ENCODE results near the gene TNFRSF21.
"Not testable (repeated sequence)": the region's sequence is repeated elsewhere in the genome, so short reads cannot be mapped to it uniquely, and the experiment has no call there.

Gene TNFRSF21

GRCh38 chr6:47230579-47230978, 79.1 kb downstream of the TNFRSF21 start:
- H3K9me3 ChIP-seq = no peaks in the 10 kb centered on the region
- H3K27me3 ChIP-seq (ENCODE audit: low read depth) = no peaks in the 10 kb centered on the region
- H3K4me1 ChIP-seq = no peaks in the 10 kb centered on the region
- no peak for DNase-seq (ENCODE audit: low spot score in 2 of 2)
- no peak overlapping the region for H3K4me3 ChIP-seq
- no peaks in the 10 kb centered on the region for H3K36me3 ChIP-seq (replicated peaks)
- in situ Hi-C loops (cut with MboI; ENCODE audit: low sequenced_read_pairs) = no loop called here

GRCh38 chr6:47229255-47229654, 80.5 kb downstream of the TNFRSF21 start:
- no peak for DNase-seq (ENCODE audit: low spot score in 2 of 2)
- Histone ChIP-seq H3K27me3 (ENCODE audit: low read depth) (no peaks in the 10 kb centered on the region), H3K9me3 (no peaks in the 10 kb centered on the region), H3K4me1 (no peaks in the 10 kb centered on the region), H3K36me3 (replicated peaks) (no peaks in the 10 kb centered on the region), H3K4me3 (no peak overlapping the region)
- in situ Hi-C loops (cut with MboI; ENCODE audit: low sequenced_read_pairs) = no loop called here

DNA sequence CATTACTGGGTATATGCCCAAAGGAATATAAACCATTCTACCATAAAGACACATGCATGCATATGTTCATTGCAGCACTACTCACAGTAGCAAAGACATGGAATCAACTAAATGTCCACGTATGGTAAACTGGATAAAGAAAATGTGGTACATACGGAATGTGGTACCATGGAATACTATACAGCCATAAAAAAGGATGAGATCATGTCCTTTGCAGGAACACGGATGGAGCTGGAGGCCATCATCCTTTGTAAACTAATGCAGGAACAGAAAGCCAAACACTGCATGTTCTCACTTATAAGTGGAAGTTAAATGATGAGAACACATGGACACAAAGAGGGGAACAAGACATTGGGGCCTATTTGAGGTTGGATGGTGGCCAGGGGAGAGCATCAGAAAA, 81.6 kb downstream of the TNFRSF21 start:
- H3K4me1 ChIP-seq; DNase-seq (ENCODE audit: low spot score in 2 of 2); H3K36me3 ChIP-seq (replicated peaks); H3K9me3 ChIP-seq; H3K4me3 ChIP-seq; H3K27me3 ChIP-seq (ENCODE audit: low read depth); in situ Hi-C loops (cut with MboI; ENCODE audit: low sequenced_read_pairs): not testable (repeated sequence)

- DNase-seq (ENCODE audit: low spot score in 2 of 2); H3K4me3 ChIP-seq; H3K4me1 ChIP-seq; in situ Hi-C loops (cut with MboI; ENCODE audit: low sequenced_read_pairs); H3K27me3 ChIP-seq (ENCODE audit: low read depth); H3K36me3 ChIP-seq (replicated peaks); H3K9me3 ChIP-seq: not testable (repeated sequence)
These were observed 86.5 kb downstream of the TNFRSF21 start for GRCh38 chr6:47223251-47223650.

- in situ Hi-C loops (cut with MboI; ENCODE audit: low sequenced_read_pairs) = no loop called here
- Histone ChIP-seq H3K4me3 (no peak overlapping the region), H3K27me3 (ENCODE audit: low read depth) (no peaks in the 10 kb centered on the region), H3K4me1 (no peaks in the 10 kb centered on the region; the same call in 1 of the 2 replicates), H3K36me3 (replicated peaks) (no peaks in the 10 kb centered on the region), H3K9me3 (no peaks in the 10 kb centered on the region)
- peak; percentile 42 to 82 for DNase-seq (ENCODE audit: low spot score in 2 of 2)
These were observed 88.1 kb downstream of the TNFRSF21 start for GRCh38 chr6:47221565-47221964.

DNA sequence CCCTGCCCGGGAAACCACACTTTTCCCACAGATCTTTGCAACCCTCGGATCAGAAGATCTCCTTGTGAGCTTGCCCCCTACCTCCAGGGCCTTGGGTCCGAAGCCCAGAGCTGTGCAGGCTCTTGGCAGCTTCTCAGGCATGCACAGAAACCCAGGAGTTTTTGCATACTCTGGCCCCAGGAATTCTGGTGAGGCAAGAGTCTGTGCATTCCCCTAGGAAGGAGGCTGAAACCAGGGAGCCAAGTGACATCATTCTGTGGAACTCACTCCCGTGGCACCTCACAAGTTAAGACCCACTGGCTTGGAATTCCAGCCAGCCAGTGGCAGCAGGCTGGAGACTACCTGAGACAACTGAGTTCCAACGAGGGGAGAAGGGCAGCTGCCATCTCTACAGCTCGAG, 100.1 kb downstream of the TNFRSF21 start:
- in situ Hi-C loops (cut with MboI; ENCODE audit: low sequenced_read_pairs) = no loop called here
- no peaks in the 10 kb centered on the region for H3K36me3 ChIP-seq (replicated peaks)
- DNase-seq (ENCODE audit: low spot score in 2 of 2) = no peak
- no peak overlapping the region for H3K4me3 ChIP-seq
- no peaks in the 10 kb centered on the region for H3K27me3 ChIP-seq (ENCODE audit: low read depth)
- no peaks in the 10 kb centered on the region for H3K9me3 ChIP-seq
- H3K4me1 ChIP-seq = no peaks in the 10 kb centered on the region

DNA sequence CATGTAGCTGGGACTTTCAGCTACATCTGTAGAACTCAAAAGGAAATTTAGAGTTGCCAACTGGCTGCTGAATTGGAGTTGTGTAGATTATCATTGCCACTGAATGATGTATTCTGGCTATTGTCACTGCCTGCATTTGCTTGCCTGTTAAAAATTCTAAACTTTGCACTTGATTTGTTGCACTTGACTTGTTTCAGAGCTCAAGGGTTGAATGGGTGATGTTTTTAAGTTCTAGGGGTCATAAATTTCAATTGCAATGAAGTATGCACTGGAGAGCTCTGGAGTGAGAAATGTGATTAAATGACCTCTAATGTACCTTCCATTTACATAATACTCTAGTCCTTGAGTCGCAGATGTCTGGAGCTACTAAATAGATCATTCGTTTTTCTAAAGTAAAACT, 102.4 kb downstream of the TNFRSF21 start:
- in situ Hi-C loops (cut with MboI; ENCODE audit: low sequenced_read_pairs) = no loop called here
- no peak for DNase-seq (ENCODE audit: low spot score in 2 of 2)

GRCh38 chr6:47206626-47207025, 103.1 kb downstream of the TNFRSF21 start:
- in situ Hi-C loops (cut with MboI; ENCODE audit: low sequenced_read_pairs) = no loop called here
- no peaks in the 10 kb centered on the region for H3K4me1 ChIP-seq
- DNase-seq (ENCODE audit: low spot score in 2 of 2) = no peak
- no peak overlapping the region for H3K4me3 ChIP-seq
- H3K27me3 ChIP-seq (ENCODE audit: low read depth) = no peaks in the 10 kb centered on the region
- H3K36me3 ChIP-seq (replicated peaks) = no peaks in the 10 kb centered on the region
- no peaks in the 10 kb centered on the region for H3K9me3 ChIP-seq

More for the DNA sequence above, 102.4 kb downstream of the TNFRSF21 start:
- no peaks in the 10 kb centered on the region for H3K36me3 ChIP-seq (replicated peaks)
- no peaks in the 10 kb centered on the region for H3K27me3 ChIP-seq (ENCODE audit: low read depth)
- no peaks in the 10 kb centered on the region for H3K9me3 ChIP-seq
- no peaks in the 10 kb centered on the region for H3K4me1 ChIP-seq
- H3K4me3 ChIP-seq = no peak overlapping the region

GRCh38 chr6:47203938-47204611, 105.6 kb downstream of the TNFRSF21 start:
- no peaks in the 10 kb centered on the region for H3K36me3 ChIP-seq (replicated peaks)
- no peak for DNase-seq (ENCODE audit: low spot score in 2 of 2)
- in situ Hi-C loops (cut with MboI; ENCODE audit: low sequenced_read_pairs) = no loop called here
- no peaks in the 10 kb centered on the region for H3K27me3 ChIP-seq (ENCODE audit: low read depth)
- no peak overlapping the region for H3K4me3 ChIP-seq
- H3K9me3 ChIP-seq = no peaks in the 10 kb centered on the region
- no peaks in the 10 kb centered on the region for H3K4me1 ChIP-seq

DNA sequence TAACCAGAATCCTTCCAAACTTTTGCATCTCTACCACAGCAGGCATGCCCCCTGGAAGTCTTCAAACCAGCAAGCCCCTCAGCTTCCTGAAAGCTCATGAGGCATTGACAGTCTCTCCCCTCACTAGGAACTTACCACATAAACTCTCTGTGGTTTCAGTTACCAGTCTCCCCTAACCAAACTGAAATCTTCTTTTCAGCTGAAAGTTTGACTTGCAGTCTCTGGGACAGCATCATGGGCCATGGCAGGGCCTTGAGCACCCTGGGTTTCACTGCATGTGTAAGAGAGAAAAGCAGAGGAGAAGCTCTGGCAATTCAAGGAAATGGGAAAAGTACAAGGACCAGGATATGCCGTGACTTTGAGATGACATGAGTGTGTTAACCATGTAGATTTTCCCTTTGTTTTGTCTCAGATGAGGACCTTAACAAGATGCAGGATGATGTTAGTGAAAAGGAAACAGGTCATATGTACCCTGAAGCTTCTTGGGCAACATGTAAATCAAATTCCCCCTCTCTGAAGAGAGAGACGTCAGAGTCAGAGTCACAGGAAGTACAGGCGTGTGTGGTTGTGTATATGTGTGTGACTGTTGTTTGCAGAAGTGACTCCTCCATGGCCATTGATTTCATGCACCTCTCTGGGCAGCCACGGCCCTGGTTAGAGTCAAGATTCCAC, 106.3 kb downstream of the TNFRSF21 start:
- Histone ChIP-seq H3K4me3 (no peak overlapping the region), H3K27me3 (ENCODE audit: low read depth) (no peaks in the 10 kb centered on the region), H3K9me3 (no peaks in the 10 kb centered on the region), H3K36me3 (replicated peaks) (no peaks in the 10 kb centered on the region), H3K4me1 (no peaks in the 10 kb centered on the region)
- no peak for DNase-seq (ENCODE audit: low spot score in 2 of 2)
- in situ Hi-C loops (cut with MboI; ENCODE audit: low sequenced_read_pairs) = no loop called here

- H3K4me1 ChIP-seq = no peaks in the 10 kb centered on the region
- H3K9me3 ChIP-seq = no peaks in the 10 kb centered on the region
- no peaks in the 10 kb centered on the region for H3K27me3 ChIP-seq (ENCODE audit: low read depth)
- in situ Hi-C loops (cut with MboI; ENCODE audit: low sequenced_read_pairs) = no loop called here
- no peaks in the 10 kb centered on the region for H3K36me3 ChIP-seq (replicated peaks)
- no peak for DNase-seq (ENCODE audit: low spot score in 2 of 2)
- H3K4me3 ChIP-seq = no peak overlapping the region
These were observed 107.0 kb downstream of the TNFRSF21 start for GRCh38 chr6:47202644-47203205.

DNA sequence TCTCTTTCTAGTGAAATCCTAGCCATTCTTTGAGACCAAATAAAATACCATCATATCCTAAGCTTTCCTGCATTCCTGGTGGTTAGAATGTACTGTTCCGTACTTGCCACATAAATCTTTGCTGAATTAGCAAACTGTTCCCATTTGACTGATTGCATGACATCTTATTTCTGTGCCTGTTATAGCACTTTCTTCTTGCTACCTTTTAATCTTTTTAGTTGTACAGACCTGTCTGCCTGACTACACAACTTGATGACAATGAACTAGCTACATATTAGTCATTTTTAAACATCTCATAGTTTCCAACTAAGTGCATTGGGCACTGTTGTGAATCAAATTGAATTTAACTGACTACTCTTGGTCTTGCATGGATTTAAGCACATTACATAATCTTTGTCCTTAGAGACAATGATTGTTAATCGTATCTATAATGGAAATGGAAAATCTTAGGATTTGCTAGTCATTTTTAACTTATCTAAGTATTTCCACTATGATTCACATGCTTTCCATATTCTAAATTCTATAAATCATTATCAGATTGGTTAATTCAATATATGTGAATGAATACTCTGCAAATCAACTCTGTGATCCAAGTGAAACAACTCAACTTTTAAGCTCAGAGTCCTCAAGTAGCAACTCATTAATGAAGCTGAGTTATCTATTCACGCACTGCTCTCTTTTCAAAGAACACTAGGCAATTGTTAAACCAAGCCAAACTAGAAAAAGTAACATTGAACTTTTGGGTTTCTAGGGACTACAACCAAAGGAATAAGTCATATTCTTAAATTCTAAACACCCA, 109.0 kb downstream of the TNFRSF21 start:
- in situ Hi-C loops (cut with MboI; ENCODE audit: low sequenced_read_pairs) = no loop called here
- no peak for DNase-seq (ENCODE audit: low spot score in 2 of 2)

GRCh38 chr6:47197682-47198640, 111.7 kb downstream of the TNFRSF21 start:
- DNase-seq (ENCODE audit: low spot score in 2 of 2) = no peak
- no peaks in the 10 kb centered on the region for H3K9me3 ChIP-seq

More for the DNA sequence above, 109.0 kb downstream of the TNFRSF21 start:
- no peaks in the 10 kb centered on the region for H3K27me3 ChIP-seq (ENCODE audit: low read depth)
- no peaks in the 10 kb centered on the region for H3K9me3 ChIP-seq
- H3K36me3 ChIP-seq (replicated peaks) = no peaks in the 10 kb centered on the region
- H3K4me1 ChIP-seq = no peaks in the 10 kb centered on the region
- H3K4me3 ChIP-seq = no peak overlapping the region

More at GRCh38 chr6:47197682-47198640, 111.7 kb downstream of the TNFRSF21 start:
- Histone ChIP-seq H3K36me3 (replicated peaks) (no peaks in the 10 kb centered on the region), H3K4me3 (no peak overlapping the region), H3K27me3 (ENCODE audit: low read depth) (no peaks in the 10 kb centered on the region), H3K4me1 (no peaks in the 10 kb centered on the region)
- in situ Hi-C loops (cut with MboI; ENCODE audit: low sequenced_read_pairs) = no loop called here

Data from HAP-1 (cell line).